Stimulated activated CD4-positive, alpha-beta T cell treated with anti-CD3 and anti-CD28 coated beads, Interleukin-15, amount 100 ng/mL, for 24 hours (primary cell): ENCODE measurements around the gene MED10.
A peak's percentile ranks its signal among the peaks of the same experiment; 100 is the strongest.
"Not testable (repeated sequence)": the region's sequence is repeated elsewhere in the genome, so short reads cannot be mapped to it uniquely, and the experiment has no call there.

Source experiments
- DNase-seq: peaks from one replicate; pipeline ENCODE4 v3.0.0-alpha.2; 2020

The MED10 gene

DNA sequence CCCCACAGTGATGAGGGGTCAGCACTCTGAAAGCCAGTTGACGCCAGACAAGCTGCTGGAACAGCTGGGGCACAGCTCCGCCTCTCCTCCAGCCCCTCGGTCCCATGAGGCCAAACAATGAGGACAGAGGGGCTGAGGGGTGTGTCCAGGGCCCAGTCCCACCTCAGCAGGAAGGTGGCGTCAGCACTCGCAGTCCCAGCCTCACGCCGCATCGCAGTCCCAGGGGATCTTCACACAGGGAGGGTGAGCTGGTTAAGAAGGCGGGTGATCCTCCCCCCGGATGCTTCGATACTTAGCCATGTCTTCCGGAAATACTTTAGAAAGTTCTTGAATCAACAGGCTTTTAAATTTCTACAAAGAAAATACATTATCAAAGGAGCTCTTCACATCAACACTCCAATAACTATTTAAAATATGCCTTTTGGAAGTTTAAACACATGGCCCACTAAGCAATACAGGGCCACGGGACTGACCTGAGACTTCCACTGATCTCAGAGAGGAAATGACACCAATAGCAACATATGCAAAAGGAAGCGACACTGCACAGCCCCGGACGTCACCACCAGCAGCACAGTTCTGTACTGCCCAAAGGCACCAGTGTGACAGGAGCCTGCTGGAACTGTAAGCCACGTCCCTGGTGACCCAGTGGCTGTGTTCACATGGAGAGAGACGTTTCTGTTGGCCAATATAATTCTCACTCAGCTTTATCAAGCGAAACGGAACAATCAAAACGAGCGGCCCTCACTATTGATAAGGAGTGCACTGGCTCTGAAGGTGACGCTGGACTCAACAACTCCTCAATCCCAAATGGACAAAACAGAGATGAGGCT lies 5.9 kb downstream of the MED10 start:
- DNase-seq: no peak

DNA sequence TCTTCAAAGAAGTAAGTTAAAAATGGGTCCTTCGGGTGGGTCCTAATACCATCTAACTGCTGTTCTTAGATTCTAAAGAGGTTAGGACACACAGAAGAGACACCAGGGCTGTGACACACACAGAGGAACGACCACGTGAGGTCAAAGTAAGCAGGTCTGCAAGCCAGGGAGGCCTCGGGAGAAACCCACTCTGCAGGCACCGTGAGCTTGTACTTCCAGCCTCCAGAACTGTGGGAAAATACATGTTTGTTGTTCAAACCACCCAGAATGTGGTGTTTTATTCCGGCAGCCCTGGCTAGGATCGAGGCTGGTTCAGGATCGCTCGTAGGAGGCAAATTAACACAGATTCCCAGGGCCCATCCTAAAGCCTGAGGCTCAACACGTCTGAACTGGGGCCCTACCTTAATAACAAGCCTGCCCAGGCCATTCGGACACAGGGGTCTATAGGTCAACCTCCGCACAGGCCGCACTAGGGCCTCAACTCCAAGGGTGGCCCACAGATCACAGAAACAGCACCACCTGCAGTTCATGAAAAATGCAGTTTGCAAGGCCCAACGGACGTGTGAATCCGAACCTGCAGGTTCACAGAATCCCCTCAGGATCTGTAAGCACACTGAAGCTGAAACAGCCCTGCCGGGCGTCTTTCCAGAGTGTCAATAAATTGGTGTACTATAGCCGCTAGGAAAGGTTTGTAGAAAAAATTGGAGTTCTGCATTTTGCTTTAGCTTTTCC lies 7.1 kb downstream of the MED10 start:
- no peak for DNase-seq

DNA sequence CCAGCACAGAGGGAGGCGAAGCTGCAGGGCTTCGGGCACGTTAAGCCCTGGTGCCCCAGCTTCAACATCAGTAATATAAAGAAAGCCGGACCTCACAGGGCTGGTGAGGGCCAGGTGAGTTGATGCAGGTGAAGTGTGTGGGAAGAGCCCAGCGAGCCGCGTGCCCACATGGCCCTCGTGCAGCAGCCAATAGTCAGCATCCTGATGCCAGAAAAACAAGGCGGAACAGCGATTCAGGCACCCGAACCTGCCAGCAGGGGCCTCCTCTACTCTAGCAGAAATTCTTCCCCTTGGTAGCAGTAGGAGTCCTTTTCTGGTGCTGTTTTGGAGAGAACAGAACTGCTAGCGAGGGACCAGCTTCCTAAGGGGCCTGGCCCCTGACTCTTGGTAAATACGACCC lies 7.8 kb downstream of the MED10 start:
- DNase-seq: no peak

DNA sequence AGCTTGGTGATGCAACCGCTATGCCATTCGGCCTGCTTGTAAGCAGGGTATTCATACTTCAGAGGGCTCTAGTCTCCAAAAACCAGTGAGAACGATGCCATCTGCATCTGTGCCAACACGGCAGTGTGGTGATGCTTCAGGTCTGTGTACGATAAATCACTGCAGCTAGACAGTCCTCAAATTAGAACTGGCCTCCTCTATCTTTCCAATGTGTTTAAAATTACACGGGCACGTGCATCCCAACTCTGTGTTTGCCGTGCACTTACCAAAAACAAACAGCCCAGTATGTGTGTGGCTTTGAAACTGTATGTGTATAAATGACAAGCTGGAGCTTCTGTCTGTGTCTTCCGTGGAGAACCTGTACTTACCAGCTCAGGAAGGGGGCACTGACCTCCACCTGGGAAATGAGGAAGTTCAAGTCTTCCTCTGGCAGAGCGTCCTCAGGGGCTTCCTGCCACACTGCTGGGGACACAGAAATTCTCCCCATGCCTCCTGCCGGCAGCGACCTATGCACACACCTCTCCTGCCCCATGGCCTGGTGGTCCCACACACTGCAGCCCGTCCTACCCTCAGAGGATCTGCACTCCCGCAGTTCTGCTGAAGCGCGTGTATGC lies 12.3 kb downstream of the MED10 start:
- DNase-seq: no peak

DNA sequence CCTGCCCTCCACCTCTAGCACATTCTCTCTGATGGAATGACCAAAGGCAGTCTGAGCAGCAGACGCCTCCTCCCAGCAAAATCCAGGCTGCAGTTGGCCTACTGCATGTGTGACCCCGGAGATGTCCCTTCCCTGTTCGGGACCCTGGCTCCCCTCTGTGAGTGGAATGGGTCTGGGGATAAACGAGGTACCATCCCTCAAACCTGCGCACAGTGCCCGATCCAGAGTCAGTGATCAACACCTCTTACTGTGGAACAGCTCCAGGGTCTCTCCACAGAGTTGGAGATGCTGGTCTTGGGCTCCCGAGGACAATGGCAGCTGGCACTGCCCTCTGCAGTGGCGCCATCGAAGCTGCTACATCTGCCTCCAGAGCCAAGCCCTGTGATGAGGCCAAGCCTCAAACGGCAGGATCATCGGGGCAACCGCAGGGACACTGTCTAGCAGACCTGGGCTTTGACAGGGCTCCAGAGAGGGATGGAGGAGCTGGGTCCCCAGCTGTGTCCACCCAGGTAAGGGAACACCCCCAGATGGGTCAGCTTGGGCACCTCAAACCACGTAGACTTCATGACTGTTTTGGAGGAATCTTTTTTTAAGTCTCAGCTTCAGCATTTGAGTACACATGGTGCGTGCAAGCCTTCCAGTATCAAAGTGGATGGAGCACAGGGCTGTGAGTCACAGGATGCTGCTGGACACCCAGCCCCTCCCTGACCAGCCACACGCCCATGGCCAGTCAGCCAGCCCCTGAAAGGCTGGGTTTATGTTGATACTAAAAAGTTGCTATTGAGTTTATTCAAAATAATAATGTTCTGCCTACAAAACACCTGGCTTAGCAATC lies 13.0 kb downstream of the MED10 start:
- DNase-seq: no peak

DNA sequence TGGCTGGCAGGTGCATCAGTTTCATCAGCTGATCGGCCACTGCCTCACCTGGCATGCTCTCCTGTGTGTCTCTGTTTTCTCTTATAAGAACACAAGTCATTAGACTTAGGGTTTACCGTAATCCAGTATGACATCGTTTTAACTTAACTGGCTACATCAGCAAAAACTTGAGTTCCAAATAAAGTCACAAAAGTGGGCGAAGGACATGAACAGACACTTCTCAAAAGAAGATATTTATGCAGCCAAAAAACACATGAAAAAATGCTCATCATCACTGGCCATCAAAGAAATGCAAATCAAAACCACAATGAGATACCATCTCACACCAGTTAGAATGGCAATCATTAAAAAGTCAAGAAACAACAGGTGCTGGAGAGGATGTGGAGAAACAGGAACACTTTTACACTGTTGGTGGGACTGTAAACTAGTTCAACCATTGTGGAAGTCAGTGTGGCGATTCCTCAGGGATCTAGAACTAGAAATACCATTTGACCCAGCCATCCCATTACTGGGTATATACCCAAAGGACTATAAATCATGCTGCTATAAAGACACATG lies 14.8 kb downstream of the MED10 start:
- not testable (repeated sequence) for DNase-seq

DNA sequence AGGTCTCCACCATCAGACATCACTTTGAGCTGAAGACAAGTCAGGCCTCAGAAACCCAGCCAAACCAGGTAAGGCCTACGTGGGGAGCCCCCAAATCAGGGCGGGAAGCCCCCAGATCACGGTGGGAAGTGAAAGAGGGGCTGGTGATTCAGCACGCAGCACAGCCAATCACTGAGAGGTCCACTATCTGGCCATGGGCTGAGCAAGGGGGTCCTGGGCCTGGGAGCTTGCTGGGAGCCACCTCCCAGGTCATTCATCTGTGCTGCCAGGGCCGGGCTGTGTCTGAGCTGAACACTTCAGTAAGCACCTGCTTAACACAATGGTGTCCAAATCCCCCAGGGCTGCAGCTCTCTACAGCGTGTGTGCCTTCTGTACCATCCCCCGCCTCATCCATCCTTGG lies 15.5 kb downstream of the MED10 start:
- DNase-seq: no peak

DNA sequence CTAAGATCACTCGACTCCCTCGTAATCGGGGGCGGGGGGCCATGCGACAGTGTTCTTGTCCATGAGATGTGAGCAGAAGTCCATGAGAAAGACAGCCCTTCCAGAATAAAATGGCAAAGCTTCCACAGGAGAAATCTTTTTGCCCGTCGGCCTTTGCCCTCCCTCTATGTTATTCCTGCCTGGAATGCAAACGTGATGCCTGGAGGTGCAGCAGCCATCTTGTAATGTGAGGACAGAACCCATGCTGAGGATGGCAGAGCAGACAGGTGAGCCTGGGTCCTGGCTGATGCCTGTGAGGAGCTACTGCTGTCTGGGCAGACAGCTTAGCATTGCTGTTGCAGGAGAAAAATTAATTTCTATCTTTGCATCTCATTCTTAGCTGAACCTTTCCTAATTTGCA lies 17.2 kb downstream of the MED10 start:
- no peak for DNase-seq

DNA sequence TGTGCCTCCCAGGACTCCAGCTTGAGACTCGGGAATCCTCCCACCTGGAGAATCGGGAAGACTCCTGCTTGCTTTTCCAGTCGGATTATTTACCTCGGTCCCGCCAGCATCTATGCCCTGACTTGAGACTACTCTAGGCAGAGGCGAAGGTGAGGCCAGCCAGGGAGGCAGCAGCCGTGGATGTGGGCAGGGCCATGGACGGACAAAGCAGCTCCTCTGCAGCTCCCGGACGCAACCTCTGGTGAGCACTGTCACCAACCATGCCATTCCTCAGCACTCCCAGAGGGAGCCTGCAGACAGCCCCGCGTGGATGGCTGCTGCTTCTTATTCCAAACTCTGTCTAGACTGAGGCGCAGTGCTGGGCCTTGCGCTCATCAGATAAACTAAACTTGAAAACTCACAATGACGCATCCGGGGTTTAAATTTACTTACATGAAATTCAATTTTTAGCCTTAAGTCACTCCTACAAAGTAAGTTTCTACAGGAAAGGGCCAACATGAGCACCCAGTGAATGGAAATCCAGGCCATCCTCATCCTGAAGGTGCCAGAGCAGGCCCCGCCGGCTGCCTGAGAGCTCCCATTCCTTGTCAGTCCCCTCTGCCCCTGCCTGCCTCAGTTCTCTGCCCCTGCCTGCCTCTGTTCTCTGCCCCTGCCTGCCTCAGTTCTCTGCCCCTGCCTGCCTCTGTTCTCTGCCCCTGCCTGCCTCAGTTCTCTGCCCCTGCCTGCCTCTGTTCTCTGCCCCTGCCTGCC lies 17.8 kb downstream of the MED10 start:
- no peak for DNase-seq

DNA sequence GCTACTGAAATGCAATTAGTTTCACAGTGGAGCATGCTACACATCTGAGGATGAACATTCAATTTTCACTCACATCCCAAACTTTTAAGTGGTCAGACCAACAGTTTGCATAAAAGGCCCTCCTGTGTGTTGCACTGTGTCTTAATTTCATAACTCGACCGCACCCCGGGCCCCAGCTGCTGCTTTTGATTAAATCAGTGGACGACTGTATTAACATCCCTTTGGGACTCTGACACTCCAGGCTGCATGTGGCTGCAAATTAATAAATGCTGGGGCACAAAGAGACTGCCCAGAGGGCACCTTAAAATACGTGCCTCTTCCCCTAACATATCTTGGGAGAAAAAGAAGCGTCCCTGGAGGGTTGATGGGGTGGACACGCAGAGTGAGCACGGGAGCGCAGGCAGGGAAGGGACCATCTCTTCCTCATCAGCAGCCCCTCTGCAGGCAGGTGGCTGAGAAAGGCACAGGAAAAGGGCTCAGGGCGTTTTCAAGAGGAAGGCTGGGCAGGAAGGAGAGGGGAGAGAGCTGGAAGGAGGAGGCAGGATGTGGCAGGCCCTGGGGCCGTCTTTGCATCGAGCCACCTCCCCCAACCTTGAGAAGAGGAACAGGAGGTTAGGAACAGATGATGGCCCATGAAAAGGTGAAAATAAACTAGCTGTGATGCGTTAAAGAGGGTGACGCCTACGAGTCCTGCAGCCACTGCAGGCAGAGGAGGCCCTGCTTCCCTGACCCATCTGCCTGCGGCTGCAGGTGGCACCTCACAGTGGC lies 18.6 kb downstream of the MED10 start:
- peak; percentile 24 for DNase-seq

DNA sequence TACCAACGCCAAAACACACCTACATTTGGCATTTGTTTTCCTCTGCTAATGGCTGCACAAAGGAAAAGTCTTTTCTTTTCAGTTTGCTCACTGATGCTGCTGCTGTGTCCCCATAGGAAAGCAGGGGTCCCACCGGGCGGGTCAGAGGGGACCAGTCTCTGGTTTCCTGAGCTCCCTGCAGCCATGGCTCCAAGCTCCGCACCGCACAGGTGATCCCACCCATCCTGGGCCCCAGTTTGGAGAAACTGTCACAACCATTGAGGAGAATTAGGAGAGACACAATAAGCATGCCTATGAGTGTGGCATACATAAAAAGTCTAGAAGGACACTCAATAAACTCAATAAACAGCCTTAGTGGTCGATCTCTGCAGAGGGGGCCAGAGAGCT lies 19.9 kb downstream of the MED10 start:
- DNase-seq: no peak

DNA sequence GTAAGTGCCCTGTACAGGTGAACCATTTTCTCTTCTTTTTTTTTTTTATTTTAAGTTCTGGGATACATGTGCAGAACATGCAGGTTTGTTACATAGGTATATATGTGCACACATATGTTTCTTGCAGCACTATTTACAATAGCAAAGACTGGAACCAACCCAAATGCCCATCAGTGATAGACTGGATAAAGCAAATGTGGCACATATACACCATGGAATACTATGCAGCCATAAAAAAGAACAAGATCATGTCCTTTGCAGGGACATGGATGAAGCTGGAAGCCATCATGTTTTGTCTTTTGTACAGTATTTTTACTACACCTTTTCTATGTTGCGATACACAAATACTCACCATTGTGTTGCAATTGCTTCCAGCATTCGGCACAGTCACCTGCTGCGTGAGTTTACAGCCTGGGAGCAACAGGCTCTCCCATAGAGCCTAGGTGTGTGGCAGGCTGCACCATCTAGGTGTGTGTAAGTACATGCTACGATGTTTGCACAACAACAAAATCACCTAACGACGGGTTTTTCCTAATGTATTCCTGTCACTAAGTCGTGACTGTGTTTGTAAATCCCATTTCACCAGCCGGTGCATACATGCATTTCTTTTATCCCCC lies 20.4 kb downstream of the MED10 start:
- not testable (repeated sequence) for DNase-seq

DNA sequence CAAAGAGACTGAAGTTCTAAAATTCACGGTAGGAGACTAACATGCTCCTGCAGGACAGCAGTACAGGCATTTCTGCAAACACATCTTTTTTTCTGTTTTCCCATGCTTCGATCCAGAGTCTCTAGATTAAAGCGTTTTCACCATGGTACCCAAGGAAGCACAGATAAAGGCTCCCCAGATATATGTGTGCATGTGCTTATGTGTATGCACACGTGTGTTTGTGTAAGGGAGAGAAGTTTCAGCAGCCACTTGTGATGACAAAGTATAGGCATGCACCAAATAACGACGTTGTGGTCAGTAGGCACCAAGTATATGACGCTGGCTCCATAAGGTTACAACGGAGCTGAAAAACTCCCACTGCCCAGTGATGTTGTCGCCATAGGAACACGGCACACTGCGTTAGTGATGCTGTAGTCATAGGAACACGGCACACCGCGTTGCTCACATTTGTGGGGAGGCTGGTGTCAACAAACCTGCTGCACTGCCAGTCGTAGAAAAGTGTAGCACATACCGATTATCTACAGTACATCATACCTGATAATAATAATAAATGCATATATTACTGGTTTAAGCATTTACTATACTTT lies 21.7 kb downstream of the MED10 start:
- no peak for DNase-seq

DNA sequence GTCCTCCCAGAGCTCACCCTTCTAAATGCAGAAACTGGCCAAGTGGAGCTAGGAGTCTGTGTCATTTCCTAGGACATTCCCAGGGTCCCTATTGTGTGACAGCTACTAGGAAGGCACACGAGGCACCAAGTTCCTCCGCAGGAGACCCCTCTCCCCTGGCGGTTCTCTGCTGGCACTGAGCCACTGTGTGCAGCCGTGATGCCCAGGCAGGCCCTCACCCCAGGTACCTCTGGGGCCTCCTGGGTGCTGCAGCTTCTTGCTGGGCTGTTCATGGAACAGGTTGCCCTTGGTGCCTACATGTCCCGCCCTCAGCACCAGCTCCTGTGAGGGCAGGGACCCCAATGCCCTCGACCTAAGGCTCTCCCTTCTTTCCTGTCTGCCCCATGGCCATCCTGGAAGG lies 23.1 kb downstream of the MED10 start:
- no peak for DNase-seq

DNA sequence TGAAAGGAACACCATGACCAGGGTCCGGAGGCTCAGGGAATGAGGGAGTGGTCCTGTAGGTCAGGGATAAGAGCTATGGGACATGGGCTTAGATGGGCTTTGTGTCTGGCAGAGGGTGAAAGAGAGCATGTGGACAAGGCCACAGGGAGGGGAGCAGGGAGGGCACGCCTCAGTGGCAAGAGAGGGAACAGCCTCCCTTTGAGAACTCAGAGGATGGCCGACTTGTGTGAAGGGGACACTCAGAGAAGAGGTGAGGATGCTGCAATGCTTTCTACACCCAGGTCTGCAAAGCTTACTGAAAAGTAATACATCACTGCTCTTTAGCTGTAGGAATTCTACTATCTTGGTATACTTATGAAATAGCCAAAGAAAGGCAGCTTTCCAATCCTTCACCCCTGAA lies 23.5 kb downstream of the MED10 start:
- DNase-seq: no peak

DNA sequence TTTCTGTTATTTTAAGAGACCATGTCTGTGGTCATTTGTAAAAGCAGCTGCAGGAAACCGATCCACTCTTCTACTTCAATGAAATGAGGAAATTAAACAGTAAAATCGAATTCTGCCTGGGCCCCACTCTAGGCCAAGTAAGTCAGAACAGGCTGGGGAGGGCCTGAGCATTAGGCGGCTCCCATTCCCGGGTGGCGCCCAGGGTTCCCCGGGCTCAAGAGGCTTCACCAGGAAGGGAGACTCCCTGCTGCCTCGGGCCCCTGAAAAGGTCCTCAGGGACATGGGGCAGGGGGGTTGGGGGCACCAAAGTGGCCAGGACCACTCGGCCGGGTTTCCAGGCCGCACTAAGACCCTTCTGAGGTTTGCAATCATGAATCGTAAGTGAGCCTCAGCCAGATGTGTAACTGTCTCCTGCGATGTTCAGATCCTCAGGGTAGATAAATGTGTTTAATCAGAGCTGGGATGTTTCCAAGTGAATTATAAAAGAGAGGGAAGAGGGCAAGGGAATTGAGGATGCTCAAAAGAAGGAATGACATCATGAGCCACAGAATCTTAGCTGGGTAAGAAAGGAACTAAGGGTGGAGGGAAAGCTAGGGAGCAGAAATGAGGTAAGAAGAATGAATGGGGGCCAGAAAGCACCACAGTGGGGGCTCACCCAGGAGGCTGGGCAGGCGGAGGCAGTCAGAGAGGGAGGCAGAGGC lies 24.6 kb downstream of the MED10 start:
- DNase-seq: no peak

DNA sequence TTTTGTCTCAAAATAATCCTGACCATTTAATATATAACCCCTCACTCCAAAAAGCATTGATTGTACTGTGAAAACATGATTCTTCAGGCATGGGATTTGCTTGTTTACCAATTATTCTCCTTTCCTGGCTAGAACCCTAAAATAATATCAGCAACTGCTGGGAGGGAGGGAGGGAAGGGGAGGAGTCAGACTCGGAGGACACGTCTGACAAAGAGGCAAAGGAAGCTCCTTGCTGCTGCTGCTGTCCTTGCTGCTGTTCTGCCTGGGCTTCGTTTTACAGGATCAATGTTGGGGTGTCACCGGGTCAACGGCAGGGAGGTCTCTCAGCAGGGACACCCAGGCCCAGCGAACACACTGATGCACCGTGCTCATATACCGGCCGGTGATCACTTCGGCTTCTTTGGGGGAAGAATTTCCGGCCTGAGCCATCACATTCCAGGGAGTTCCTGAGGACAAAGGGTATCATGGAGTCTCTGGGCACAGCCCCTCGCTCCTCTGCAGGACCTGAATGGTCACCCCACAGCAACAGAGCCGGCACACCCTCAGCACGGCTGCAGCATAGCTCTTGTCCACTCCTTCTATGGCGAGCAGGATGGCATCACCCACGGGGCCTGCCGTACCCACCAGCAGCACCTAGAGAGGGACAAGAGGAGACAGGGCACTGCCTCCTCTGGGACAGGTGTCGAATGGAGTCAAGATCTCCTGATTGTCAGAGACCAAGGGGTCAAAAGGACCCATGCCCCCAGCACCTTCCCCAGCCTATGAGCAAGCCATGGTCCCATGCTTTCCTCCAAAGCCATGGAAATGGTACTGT lies 27.9 kb downstream of the MED10 start:
- no peak for DNase-seq

DNA sequence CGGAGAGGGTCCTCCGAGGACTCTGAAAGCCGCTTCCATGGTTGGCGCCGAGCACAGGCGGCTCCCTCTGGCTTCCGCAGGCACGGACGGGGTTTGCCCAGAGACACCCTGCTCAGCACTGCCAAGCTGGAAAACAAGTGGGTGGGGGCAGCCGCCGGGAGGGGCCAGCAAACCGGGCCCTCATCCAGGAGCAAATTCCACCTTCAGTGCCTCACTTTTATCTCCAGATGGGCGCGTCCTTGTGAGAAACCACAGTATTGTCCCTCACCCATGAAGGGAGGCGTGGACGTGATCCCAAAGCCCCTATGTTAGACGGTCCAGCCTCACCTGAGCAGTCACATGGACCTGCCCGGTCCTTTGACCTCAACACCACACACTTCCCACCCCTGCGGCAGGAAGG lies 29.0 kb downstream of the MED10 start:
- DNase-seq: no peak

DNA sequence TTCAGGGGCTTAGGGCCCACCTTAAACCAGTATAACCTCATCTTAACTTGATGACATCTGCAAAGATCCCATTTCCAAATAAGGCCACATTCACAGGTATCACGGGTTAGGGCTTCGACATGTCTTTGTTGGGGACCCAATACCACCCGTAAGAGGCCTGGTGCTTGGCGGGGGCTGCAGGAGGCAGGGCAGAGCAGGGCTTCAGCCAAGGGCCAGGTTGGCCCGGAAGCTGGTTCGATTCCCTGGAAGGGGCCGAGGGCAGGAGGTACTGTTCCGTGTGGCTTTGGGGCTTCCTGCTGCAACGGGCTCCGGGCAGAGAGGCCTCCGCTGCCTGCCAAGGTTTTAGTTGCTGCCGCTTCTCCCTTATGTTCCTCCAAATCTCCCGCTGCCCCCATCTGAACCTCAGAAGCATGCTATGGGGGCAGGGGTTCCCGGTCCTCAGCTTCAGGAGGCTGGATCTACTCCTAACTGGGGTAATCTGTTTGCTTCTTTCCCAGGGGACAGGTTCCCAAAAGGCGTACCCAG lies 29.8 kb downstream of the MED10 start:
- DNase-seq: no peak
